IPS DF 19.7 (cell line): ENCODE measurements around the gene HIRA.
"Not testable (repeated sequence)": the region's sequence is repeated elsewhere in the genome, so short reads cannot be mapped to it uniquely, and the experiment has no call there.

Source experiments
- DNase-seq: peaks from one replicate; pipeline ENCODE4 v3.0.0-alpha.2; 2013; ENCODE audit warnings: low read depth, low spot score

HIRA gene

DNA sequence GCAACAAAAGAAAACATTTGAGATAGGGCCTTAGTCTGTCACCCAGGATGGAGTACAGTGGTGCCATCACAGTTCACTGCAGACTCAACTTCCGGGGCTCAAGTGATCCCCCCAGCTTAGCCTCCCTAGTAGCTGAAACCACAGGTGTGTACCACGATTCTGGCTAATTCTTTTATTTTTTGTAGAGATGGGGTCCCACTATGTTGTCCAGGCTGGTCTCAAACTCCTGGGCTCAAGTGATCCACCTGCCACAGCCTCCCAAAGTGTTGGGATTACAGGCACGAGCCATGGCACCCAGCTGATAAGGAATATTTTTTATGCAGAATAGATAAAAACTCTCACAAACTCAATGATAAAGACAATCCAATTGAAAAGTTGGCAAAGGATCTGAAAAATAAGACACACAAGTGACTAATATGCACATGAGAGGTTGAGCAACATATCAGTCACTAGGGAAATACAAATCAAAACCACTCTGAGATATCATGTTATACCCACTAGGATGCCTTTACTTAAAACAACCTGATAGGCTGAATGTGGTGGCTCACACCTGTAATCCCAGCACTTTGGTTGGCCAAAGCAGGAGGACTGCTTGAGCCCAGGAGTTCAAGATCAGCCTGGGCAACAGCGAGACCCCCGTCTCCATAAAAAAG, 106.1 kb downstream of the HIRA start:
- DNase-seq: no peak

DNA sequence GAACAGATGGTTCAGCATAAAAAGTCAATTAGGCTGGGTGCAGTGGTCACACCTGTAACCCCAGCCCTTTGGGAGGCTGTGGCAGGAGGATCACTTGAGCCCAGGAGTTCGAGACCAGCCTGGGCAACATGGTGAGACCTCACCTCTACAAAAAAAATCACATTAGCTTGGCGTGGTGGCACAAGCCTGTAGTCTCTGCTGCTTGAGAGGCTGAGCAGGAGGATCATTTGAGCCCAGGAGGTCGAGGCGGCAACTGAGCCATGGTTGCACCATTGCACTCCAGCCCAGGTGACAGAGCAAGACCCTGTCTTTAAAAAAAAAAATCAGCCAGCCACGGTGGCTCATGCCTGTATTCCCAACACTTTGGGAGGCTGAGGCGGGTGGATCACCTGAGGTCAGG, 108.1 kb downstream of the HIRA start:
- DNase-seq: not testable (repeated sequence)

DNA sequence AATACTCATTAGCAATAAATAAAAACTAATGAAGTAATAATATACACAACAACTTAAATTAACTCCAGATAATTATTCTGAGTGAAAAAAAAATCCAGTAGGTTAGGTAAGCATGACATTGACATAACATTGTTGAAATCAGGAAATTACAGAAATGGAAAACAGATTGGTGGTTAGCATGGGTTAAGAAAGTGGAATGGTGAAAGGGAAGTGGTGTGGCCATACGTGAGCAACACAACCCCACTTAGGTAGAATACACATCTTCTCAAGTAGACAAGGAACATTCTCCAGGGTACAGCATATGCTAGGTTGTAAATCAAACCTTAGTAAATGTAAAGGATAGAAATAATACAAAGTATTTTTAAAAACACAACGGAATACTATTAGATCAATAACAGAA, 109.8 kb downstream of the HIRA start:
- no peak for DNase-seq

DNA sequence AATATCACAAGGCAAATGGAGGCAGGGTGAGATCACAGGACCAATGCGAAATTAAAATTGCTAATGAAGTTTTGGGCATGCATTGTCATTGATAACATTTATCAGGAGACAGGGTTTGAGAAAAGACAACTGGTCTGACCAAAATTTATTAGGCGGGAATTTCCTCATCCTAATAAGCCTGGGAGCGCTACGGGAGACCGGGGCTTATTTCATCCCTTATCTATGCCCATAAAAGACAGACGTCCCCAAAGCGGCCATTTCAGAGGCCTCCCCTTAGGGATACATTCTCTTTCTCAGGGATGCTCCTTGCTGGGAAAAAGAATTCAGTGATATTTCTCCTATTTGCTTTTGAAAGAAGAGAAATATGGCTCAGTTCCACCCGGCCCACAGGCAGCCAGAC, 111.4 kb downstream of the HIRA start:
- not testable (repeated sequence) for DNase-seq

DNA sequence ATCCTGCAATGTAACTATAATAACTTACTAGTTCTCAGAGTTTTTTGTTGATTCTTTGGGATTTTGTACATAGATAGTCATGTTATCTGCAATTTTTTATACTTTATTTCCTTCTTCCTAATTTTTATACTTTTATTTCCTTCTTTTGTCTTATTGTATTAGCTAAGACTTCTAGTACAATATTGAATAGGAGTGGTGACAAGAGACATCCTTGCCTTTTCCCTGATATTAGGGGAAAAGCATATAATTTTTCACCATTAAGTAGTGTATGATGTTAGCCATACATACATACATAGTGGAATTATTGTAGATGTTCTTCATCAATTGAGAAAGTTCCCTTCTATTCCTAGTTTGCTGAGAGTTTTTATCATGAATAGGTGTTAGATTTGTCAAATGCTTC, 112.3 kb downstream of the HIRA start:
- no peak for DNase-seq

DNA sequence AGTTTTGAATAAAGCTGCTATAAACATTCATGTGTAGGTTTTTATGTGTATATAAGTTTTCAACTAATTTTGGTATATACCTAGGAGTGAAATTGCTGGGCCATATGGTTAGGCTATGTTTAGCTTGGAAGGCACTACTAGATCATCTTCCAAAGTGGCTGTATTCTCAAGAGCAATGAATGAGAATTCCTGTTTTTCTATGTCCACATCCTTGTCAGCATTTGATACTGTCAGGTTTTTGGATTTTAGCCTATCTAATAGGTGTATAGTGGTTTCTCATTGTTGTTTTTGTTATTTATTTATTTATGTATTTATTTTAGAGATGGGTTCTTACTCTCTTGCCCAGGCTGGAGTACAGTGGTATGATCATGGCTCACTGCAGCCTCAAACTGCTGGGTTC, 113.7 kb downstream of the HIRA start:
- DNase-seq: no peak

DNA sequence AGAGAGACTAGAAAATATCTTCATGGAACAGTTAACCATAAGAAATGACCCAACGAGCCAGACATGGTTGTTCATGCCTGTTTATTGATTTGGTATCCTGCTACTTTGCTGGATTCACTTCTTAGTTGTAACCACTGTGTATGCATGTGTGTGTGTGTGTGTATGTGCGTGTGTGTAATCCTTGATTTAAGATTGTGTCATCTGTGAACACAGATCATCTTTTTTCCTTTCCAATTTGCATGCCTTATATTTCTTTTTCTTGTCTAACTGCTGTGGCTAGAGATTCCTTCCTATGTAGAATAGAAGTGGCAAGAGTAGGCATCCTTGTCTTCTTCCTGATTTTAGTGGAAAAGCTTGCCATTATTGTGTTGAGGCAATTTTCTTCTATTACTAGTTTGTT, 123.7 kb downstream of the HIRA start:
- no peak for DNase-seq

DNA sequence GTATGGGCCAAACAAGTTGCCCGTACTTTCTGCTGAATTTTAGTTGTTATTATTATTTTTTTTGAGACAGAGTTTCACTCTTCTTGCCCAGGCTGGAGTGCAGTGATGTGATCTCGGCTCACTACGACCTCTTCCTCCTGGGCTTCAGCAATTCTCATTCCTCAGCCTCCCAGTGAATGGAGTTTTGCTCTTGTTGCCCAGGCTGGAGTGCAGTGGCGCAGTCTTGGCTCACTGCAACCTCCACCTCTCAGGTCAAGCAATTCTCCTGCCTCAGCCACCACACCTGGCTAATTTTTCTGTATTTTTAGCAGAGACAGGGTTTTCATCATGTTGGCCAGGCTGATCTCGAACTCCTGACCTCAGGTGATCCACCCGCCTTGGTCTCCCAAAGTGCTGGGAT, 125.0 kb downstream of the HIRA start:
- DNase-seq: not testable (repeated sequence)

DNA sequence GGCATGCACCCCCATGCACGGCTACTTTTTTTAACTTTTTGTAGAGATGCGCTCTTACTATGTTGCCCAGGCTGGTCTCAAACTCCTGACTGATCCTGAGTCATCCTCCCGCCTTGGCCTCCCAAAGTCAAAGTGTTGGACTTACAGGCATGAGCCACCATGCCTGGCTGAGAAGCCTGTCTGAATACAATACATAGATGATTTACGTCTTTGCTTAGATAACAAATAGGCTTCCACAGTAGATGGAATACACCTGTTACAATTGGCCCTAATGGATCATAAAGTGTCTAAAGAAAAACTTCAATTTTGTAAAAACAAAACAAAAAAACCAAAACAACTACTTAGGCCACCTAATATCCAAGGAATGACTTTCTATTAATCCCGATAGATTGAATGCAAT, 127.0 kb downstream of the HIRA start:
- no peak for DNase-seq

DNA sequence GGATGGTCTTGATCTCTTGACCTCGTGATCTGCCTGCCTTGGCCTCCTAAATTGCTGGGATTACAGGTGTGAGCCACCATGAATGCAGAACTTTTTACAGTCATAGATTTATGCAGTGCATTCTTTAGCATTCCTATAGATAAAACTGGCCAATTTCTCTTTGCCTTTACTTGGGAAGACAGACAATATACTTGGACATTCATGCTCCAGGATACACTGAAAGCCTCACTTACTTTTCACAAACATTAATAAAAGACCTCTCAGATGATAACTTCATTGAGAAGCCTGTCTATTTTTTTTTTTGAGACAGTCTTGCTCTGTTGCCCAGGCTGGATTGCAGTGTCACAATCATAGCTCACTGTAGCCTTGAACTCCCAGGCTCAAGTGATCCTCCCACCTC, 127.7 kb downstream of the HIRA start:
- DNase-seq: no peak

DNA sequence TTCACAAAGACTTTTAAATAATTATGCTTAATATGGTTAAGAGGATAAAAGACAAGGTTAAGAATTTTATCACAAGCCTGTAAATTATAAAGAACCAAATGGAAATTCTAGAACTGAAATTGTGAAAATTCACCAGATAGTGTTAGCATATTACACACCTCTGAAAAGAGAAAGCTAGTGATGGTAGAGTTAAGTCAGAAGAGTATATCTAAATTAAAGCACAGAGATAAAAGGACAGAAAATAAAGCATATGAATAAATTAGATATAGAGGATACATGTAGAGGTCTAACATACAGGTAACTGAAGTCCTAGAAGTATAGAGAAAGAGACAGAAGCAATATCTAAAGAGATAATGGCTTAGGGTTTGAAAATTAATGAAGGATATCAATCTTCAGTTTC, 135.8 kb downstream of the HIRA start:
- DNase-seq: no peak

DNA sequence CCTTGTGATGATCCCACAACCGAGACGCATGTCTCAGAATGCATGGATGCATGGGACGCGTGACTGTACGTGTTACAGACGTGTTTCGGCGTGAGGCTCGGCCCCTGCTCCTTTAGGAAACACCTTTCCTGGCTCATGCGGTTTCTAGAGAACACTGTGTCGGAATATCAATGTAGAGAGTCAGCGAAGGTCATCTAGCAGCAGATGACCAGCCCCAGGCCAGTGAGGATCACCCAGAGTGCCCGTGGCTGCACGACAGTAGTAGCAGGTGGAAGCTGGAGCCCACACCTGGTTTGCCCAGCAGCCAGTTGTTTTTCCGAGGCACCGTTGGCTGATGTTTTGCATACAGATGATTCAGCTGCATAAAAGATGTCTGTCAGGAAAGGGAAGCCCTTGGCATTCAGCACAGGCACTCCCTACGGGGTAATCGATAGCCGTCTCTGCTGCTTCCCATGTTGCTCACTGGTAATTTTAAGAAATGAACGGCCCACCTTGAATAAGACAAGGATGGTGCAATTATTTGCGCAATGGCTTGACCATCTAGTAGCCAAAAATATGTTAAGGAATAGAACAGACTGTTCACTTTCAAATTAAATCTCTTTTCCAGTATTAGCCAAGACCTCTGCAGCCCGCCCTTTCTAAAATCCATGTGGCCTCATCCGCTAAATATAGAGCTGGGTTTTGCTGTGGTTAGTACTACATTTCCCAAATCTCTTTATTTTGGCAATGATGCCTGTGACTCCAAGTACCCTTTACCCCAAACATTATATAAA, 138.9 kb downstream of the HIRA start:
- DNase-seq: no peak

DNA sequence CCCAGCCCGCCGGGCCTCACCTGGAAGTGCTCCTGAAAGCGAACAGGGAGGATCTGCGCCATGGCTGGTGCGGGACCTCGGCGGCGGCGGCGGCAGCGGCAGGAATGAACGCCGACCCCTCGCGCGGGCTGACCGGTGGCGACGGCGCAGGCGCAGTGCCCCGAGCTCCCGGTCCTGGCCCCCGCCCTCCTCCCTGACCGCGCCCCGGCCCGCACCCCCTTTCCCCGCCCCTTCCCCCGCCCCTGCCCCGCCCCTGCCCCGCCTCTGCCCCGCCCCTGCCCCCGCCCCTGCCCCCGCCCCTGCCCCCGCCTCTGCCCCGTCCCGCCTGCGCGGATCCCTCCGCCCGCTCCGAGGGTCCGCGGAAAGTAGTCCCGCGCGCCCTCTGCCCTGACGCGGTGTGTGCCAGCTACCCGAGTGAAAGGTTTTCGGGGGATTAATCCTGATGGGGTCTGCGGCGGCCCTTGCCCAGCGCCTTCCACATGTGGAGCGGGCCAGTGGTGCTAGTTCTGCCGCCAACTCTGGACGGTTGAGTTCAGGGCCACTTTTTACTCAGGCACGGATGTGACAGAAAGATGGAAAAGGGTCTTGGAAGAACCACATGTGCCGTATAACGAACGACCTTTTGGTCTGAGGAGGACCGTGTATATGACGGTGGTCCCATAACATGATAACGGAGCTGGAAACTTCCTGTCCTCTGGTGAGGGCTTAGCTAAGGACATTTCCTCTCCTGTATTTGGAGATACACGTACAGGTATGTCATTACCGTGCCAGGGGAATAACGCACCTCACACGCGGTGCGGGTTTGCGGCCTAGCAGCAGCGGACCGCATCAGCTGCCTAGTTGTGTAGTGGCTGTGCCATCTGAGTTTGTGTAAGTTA, 139.7 kb downstream of the HIRA start, which contains the start of gene CLTCL1:
TSS of gene CLTCL1 (minus strand) at position 140 of the 878 bp plus-strand sequence. CDS start at position 62, 78 bp downstream.
- no peak for DNase-seq

DNA sequence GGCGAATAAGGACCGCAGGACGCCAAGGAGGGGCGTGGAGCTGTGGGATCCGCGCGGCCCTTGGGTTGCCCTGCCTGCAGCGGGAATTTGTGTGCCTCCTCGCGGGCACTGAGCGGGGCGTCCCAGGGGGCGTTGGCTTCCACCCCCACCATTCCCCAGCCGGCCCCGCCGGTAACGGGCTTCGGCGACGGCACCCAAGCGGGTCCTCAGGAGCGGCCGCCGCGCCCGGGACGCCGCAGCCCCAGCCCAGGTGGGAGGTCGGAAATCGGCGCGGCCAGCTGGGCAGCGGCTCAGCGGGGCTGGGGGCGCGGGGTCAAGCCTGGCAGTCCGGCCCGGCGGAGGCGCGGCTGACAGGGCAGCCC, 140.3 kb downstream of the HIRA start:
- no peak for DNase-seq

DNA sequence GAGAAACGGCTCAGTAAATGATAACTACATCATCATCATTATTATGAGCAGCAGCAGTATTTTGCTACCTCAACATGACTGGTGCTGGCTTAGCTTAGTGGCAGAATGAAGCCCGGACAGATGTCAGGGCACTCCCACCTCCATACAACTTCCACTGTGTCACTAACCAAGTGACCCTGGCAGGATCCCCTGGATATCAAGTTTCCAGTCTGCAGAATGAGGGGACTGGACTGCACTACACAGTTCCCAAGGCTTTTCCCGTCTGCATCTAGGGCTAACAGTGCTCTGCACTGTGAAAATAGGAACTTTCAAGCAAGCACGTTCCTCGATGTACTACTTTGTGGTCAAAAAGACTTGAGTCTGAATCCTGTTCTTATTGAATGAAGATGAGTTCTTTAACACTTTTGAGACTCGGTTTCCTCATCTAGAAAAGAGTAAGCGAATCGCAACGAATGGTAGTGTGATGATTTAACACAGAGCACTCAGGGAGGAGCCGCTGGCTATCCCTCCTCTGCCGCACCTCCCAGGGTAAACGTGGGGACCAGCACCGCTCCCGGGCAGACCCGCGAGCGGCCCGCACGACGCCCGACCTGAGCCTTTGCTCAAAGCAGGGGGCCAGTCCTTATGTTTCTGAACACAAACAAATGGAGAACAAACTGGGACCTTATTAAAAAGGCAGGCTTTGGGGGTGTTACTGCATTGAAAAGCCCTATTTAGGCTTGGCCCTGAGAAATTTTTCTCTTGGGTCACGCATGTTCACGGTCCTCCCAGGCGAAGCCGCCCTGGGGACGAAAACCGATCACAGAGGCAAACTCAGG, 140.9 kb downstream of the HIRA start:
- DNase-seq: no peak

DNA sequence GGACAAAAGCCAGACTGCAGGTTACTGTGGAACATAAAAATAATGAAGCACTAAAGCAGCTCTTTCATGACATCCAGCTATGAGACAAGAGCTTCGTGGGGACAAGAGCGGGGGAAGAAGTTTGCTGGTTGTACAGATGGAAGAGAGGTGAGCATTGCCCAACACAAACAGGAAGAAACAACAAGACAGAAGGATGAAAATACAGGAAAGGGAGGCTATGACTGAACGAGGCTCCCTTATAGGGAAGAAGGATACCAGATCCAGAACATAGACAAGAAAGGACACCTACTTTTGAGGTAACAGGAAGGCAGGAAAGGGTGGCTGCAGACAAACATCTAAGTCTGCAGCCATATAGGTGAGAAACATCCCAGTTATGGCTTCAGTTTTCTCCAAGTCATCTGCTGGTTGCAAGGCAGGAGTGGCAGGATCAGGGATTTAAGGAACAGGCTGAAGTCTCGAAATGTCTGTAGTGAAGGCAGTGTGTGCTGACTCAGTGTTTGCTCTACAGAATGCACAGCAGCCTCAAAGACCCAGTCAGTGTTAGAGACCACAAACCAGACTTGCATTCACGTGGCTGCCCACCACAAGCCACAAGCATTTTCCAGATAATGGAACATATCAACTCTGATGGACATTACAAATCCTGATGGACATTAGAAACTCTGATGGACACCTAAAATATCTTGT, 141.9 kb downstream of the HIRA start:
- DNase-seq: no peak

DNA sequence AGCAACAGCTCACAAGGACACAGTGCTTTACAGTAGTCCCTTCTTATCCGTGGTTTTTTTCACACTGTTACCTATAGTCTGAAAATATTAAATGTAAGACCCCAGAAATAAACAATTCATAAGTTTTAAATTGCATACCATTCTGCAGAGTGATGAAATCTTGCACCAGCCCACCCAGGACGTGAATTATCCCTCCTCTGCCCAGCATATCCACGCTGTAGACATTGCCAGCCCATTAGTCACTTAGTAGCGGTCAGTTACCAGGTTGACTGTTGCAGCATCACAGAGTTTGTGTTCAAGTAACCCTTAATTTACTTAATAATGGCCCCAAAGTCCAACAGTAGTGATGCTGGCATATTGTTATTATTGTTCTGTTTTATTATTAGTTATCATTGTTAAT, 143.6 kb downstream of the HIRA start:
- no peak for DNase-seq

DNA sequence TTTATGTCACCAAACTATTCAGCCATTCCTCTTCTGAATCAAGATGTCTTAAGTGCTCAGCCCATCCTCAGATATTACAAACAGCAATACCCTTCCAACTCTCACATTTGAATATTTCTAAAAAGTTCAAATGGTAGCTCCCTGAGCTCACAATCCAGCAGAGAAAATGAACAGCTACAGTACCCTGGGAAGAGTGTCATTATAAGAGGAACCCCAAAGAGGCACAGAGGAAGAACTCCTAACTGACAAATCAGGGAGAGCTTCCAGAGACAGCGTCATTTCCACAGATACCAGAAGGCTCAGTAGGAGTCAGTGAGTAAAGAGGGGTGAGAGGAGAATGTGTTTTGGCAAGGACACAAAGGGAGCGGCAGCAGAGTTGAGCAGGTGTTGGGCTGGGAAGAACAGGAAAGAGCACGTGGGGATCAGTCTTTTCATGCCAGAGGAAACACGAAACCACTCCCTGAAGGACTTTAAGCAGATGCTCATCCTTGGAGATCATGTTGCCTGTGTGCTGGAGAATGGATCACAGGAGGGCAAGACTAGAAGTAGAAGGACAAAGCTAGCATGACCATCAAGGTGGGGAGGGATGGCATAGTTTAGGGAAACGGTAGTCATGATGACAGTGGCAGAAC, 144.3 kb downstream of the HIRA start:
- DNase-seq: no peak

DNA sequence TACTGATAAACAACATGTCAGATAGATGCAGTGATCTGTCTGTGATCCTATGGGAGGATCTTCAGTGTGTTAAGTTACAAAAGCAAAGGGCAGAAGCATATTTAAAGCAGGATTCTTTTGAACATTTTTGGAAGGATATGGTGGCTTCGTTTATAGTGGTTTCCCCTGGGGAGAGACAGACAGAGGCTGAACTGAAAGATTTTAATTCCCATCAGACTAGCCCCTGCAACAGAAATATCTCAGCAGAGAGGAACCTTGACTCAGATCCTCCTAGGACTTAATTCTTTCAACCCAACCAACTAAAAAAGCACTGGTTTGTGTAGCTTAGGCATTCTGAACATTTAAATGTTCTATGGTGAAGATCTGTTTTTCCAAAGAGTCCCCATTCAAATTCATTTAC, 145.7 kb downstream of the HIRA start:
- no peak for DNase-seq
